ENCODE data around the gene SLC30A5. TPM values are rescaled to one million over a fixed set of nuclear protein-coding genes. Genes with fewer than 3 reads are reported as not detected.

SLC30A5 gene
- total RNA-seq, 1 experiment from 2014 or later = 50.0 TPM

- CTCF ChIA-PET = no interaction called here
- POLR2A ChIA-PET = no interaction called here
Measured at GRCh38 chr5:69149676-69150010, 55.8 kb downstream of the SLC30A5 start.

More at GRCh38 chr5:69149676-69150010, 55.8 kb downstream of the SLC30A5 start:
- H3K9ac ChIP-seq (ENCODE audit: low read length) = no peak overlapping the region
- no peak for ATAC-seq
- H3K27ac ChIP-seq (ENCODE audit: low read depth, low read length) = no peak overlapping the region
- H3K79me2 ChIP-seq (ENCODE audit: insufficient read depth, low read length) = no peaks in the 10 kb centered on the region
- BruUV-seq (replicated peaks) = no TSS peak
- H3K4me3 ChIP-seq (replicated peaks in 1 of 2; ENCODE audit: low read depth in 1 of 2, low read length in 2 of 2) = no peak overlapping the region
- no peaks in the 10 kb centered on the region for H3K9me3 ChIP-seq (ENCODE audit: control insufficient read depth in 1 of 2, insufficient read depth in 1 of 2, low read depth in 1 of 2, low read length in 2 of 2)
- H3K4me2 ChIP-seq (ENCODE audit: low read length) = no peak overlapping the region
- H3K9me2 ChIP-seq (ENCODE audit: insufficient read depth) = no peaks in the 10 kb centered on the region
- no peaks in the 10 kb centered on the region for H3K36me3 ChIP-seq (ENCODE audit: control insufficient read depth in 1 of 2, insufficient read depth in 2 of 2, low read length in 2 of 2)
- RAD21 ChIA-PET (ENCODE audit: low non-redundant PET in 1 of 2, low total read pairs in 2 of 2, uncharacterized antibody in 2 of 2, unreplicated experiment in 2 of 2) = no interaction called here
- TF ChIP-seq POLR2AphosphoS5 (IDR thresholded peaks at IDR 0.05; ENCODE audit: low read depth, low read length) = no peak
- TF ChIP-seq ZBTB33 (IDR thresholded peaks at IDR 0.05; ENCODE audit: extremely low read depth, insufficient replicate concordance, low read length) = no peak
- no peak for TF ChIP-seq ZNF274 (IDR thresholded peaks at IDR 0.05; ENCODE audit: low read depth, low read length)
- no peak for TF ChIP-seq CTCF (IDR thresholded peaks at IDR 0.05 in 2 of 3, conservative IDR thresholded peaks at IDR 0.05 in 1 of 3; ENCODE audit: borderline replicate concordance in 1 of 3, insufficient read depth in 1 of 3, low read depth in 2 of 3, low read length in 2 of 3)
- no peak for TF ChIP-seq SP1 (IDR thresholded peaks at IDR 0.05; ENCODE audit: low read depth)
- no peak for TF ChIP-seq REST (IDR thresholded peaks at IDR 0.05; ENCODE audit: low read depth)
- no peaks in the 10 kb centered on the region for H3K27me3 ChIP-seq (ENCODE audit: insufficient read depth, low read length)
- no peaks in the 10 kb centered on the region for H4K20me1 ChIP-seq (ENCODE audit: insufficient read depth)
- DNase-seq (ENCODE audit: low read depth, low spot score) = no peak
- no peaks in the 10 kb centered on the region for H3K4me1 ChIP-seq (ENCODE audit: control insufficient read depth in 1 of 2, insufficient read depth in 2 of 2, low read length in 2 of 2)
- H2AFZ ChIP-seq (ENCODE audit: low read depth, low read length, poor library complexity, severe bottlenecking) = no peak overlapping the region
- intact Hi-C loops (cut with micrococcal nuclease) = no loop called here
